GM12864 (cell line): Measurements from ENCODE around the gene NOP9.

Experiments
- DNase-seq: peaks from one replicate; pipeline ENCODE4 v3.0.0-alpha.2; 2011; ENCODE audit warnings: low read depth
- H3K4me3 ChIP-seq: 2 replicates; pipeline ENCODE4 v1.5.1; 2011; ENCODE audit warnings: mild to moderate bottlenecking, low read depth, low read length, control low read depth
- TF ChIP-seq, protein P1 (sequence below): IDR thresholded peaks from 2 replicates; pipeline ENCODE4 v1.5.1; 2011; ENCODE audit warnings: low read depth, mild to moderate bottlenecking, moderate library complexity, low read length, control low read depth, inconsistent platforms; ENCODE audit errors: missing control alignments

Gene NOP9

DNA sequence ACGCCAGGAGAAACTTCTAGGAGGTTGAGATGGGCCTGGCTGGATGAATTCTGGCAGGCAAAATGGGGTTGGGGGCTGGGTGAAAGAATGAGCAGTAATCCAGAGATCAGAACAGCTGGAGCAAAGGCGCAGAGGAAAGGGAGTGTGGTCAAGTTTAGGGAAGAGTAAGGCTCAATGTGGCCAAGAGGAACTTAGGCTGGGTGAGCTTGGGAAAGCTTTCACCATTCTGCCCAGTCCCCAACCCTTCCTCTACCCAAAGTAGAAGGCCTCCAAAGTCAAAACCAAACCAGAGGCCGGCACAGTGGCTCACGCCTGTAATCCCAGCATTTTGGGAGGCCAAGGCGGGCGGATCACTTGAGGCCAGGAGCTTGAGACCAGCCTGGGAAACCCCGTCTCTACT lies 18.0 kb upstream of the NOP9 start:
- DNase-seq, result no peak
- TF ChIP-seq, protein P1, sequence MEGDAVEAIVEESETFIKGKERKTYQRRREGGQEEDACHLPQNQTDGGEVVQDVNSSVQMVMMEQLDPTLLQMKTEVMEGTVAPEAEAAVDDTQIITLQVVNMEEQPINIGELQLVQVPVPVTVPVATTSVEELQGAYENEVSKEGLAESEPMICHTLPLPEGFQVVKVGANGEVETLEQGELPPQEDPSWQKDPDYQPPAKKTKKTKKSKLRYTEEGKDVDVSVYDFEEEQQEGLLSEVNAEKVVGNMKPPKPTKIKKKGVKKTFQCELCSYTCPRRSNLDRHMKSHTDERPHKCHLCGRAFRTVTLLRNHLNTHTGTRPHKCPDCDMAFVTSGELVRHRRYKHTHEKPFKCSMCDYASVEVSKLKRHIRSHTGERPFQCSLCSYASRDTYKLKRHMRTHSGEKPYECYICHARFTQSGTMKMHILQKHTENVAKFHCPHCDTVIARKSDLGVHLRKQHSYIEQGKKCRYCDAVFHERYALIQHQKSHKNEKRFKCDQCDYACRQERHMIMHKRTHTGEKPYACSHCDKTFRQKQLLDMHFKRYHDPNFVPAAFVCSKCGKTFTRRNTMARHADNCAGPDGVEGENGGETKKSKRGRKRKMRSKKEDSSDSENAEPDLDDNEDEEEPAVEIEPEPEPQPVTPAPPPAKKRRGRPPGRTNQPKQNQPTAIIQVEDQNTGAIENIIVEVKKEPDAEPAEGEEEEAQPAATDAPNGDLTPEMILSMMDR, result no peak
- H3K4me3 ChIP-seq, result no peak overlapping the region

DNA sequence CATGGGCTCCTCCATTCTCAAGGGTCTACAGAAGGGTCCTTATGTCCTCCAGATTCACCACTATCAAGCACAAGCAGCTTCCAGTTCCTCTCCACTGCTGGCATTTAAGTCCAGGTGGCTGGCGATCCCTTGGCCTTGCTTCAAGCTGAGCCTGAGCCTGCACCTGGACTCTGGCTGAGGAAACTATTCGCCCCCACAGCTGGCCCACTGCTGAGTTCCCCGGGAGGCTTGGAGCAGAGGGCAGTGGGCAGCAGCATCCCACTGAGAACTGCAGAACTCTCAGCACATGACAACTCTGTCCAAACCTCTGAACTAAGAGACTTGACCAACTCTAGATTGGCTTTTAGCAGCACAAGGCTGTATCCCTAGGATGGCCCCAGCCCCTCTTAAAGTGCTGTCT lies 16.9 kb upstream of the NOP9 start:
- no peak for DNase-seq
- TF ChIP-seq, protein P1, result no peak
- H3K4me3 ChIP-seq, result no peak overlapping the region

DNA sequence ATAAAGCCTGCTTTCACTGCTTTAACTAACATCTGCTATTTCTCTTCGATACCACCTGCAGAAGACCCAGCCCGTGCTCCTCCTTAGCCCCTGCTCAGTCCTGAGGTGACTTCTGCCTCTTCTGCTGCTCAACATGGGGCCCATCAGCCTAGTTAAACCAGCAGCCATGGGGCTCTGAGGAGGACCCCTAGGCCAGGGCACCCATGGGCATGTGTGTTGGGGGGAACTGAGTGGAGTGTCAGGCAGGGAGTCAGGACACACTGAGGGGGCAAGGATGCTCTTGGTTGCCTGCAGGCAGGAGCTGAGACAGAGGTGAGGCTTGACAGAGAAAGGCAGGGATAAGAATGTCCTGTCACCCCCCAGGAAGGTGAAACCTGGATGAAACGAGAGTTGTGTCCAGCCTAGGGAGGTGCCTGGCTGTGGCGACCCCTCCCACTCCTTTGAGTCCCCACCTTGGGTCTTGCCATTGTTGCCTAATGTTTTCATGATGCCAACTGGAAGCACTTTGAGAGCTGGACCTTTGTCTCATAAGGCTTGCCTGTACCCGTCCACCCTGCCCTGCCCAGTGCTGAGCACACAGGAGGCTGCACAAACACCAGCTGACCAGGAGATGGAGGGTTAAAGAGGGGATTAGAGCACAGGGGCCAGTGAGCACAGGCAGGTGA lies 15.7 kb upstream of the NOP9 start:
- DNase-seq, result no peak
- no peak overlapping the region for H3K4me3 ChIP-seq
- TF ChIP-seq, protein P1, result no peak

DNA sequence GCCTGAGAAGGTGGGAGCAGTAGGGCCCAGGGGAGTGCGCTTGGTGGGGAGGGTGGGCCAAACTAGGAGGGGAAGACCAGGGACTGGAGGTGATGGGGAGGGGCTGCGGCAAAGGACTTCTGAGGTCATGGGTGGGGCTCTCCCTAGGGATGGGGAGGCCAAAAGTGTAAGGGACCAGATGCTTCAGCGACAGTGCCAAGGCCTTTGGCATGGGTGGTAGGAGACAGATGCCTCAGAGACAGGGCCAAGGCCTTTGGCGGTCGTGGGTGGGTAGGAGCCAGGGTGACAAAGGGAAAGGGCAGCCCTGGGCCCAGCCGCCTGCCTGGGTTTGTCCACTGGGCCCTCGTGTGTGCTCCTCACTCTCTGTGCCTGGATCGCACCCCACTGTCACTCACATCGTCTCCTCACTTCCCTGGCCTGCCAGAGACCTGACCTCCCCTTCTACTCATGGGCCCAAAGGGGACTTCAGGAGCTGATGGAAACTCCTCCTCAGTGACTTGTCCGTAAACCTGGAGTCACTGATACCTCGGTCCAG lies 15.1 kb upstream of the NOP9 start:
- no peak for DNase-seq
- TF ChIP-seq, protein P1, result no peak

DNA sequence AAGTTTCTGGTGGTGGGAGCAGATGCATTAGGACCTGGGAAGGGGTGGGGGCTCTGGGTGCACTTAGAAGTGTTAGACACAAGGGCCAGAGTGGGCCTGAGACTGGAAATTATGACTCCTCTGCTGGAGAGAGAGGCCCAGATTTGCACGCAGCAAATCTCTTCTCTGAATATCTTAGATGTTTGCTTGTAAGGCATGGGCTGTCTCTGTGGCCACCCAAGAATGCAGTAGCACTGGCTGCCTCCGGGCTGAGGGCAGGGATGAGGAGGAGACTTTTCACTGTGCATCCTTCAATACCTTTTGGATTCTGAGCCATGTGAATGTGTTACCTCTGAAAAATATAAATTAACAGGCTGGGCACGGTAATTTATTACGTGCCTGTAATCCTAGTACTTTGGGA lies 14.3 kb upstream of the NOP9 start:
- TF ChIP-seq, protein P1, result no peak
- no peak overlapping the region for H3K4me3 ChIP-seq
- DNase-seq, result no peak

More for the DNA sequence above, 15.1 kb upstream of the NOP9 start:
- no peak overlapping the region for H3K4me3 ChIP-seq

DNA sequence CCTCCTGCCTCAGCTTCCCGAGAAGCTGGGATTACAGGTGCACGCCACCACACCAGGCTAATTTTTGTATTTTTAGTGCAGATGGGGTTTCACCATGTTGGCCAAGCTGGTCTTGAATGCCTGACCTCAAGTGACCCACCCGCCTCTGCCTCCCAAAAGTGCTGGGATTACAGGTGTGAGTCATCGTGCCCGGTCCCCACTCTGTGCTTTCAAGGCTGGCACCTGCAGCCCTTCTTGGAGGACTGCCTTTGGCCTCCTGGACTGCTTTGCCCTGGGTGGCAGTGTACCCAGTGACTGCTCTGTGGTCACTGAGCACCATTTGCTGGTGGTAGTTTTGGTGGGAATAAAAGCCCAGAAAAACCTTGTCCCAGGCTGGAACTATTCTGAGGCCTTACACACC lies 12.7 kb upstream of the NOP9 start:
- DNase-seq, result no peak
- TF ChIP-seq, protein P1, result no peak
- H3K4me3 ChIP-seq, result no peak overlapping the region
